Renal cortex interstitium (tissue), 11 donors: ENCODE measurements around the gene GRIA1. TPM values are rescaled to one million over a fixed set of nuclear protein-coding genes. Genes with fewer than 3 reads are reported as not detected.
A peak's percentile ranks its signal among the peaks of the same experiment; 100 is the strongest.

ENCODE experiments used
- DNase-seq, 11 donors: peaks; one replicate each; pipeline ENCODE4 v3.0.0-alpha.2; 2013; ENCODE audit warnings: low read depth in 9 of 11, low spot score in 4 of 11; ENCODE audit errors: extremely low read depth in 1 of 11
- polyA plus RNA-seq, 3 donors: library from polyadenylated mRNA; unstranded; fragments of 120-200 nt; gene quantifications; one replicate each; pipeline ENCODE4 v1.2.1, GENCODE V29; 2013; ENCODE audit not compliant: insufficient read length in 3 of 3

The GRIA1 gene
- polyA plus RNA-seq, 3 donors = 2.4 to 3.6 (median 3.4) TPM

- DNase-seq = no peak
These were observed 721 bp downstream of the GRIA1 start for GRCh38 chr5:153491038-153491744.

- DNase-seq = no peak
These were observed 1.4 kb downstream of the GRIA1 start for GRCh38 chr5:153491856-153492255.

- no peak for DNase-seq
These were observed 6.4 kb downstream of the GRIA1 start for GRCh38 chr5:153496835-153497234.

GRCh38 chr5:153498516-153498915, 8.0 kb downstream of the GRIA1 start:
- DNase-seq = no peak

- DNase-seq = no peak
These were observed 9.7 kb downstream of the GRIA1 start for GRCh38 chr5:153500178-153500577.

GRCh38 chr5:153504726-153505125, 14.3 kb downstream of the GRIA1 start:
- no peak for DNase-seq

- DNase-seq = no peak
These were observed 18.2 kb downstream of the GRIA1 start for GRCh38 chr5:153508700-153509099.

GRCh38 chr5:153511622-153512021, 21.2 kb downstream of the GRIA1 start:
- DNase-seq = no peak

GRCh38 chr5:153513156-153513555, 22.7 kb downstream of the GRIA1 start:
- DNase-seq = no peak

GRCh38 chr5:153515301-153515700, 24.8 kb downstream of the GRIA1 start:
- no peak for DNase-seq

GRCh38 chr5:153516504-153517240, 26.2 kb downstream of the GRIA1 start:
- DNase-seq = no peak

GRCh38 chr5:153517241-153517611, 26.8 kb downstream of the GRIA1 start:
- DNase-seq = no peak

GRCh38 chr5:153520137-153520536, 29.7 kb downstream of the GRIA1 start:
- DNase-seq = no peak

- no peak for DNase-seq
These were observed 30.5 kb downstream of the GRIA1 start for GRCh38 chr5:153520952-153521351.

- no peak for DNase-seq
These were observed 32.7 kb downstream of the GRIA1 start for GRCh38 chr5:153523211-153523610.

GRCh38 chr5:153523831-153524230, 33.4 kb downstream of the GRIA1 start:
- DNase-seq = no peak

GRCh38 chr5:153525536-153525935, 35.1 kb downstream of the GRIA1 start:
- no peak for DNase-seq

- no peak for DNase-seq
These were observed 40.1 kb downstream of the GRIA1 start for GRCh38 chr5:153530357-153531143.

GRCh38 chr5:153533546-153533945, 43.1 kb downstream of the GRIA1 start:
- DNase-seq = no peak

- peak in 1 of 11 donors; percentile 3 for DNase-seq
These were observed 43.6 kb downstream of the GRIA1 start for GRCh38 chr5:153534102-153534501.
